CD1c-positive myeloid dendritic cell (primary cell): Measurements from ENCODE around the gene FOXO1.

ENCODE experiments used
- DNase-seq: peaks from one replicate; pipeline ENCODE4 v3.0.0-alpha.2; 2016; ENCODE audit errors: extremely low spot score

Gene FOXO1

DNA sequence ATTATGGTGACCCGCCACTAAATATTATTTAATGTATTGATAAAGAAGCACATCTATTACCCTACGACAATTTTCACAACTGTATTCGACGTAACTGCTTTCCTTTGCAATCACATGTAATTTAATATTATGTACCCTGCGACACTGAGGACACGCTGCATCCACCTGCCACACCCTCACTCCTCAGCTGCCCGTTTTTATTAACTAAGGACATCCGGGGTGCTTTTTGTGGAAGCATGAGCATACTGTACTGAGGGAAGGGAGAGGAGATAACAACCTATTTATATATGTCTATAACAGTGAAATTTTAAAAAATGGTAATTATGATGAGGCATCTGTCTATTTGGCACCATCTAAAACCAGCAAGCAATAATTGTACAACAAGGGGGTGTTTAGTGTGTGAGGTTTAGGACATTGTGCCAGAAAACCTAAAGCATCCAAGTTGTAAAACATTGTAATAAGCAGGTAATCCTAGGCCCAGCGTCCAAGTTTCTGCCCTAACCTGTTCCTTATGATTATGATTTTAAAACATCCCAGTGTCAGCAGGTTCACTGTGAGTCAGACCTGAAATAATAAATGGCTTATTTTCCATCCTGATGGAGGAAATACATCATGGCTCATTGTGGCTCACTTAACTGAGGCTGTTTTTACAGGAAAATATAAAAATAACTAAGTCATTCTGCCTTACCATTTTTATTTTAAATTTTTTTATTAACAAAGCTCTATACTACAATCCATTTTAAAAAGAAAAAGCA, 56.3 kb downstream of the FOXO1 start:
- DNase-seq: no peak

GRCh38 chr13:40608308-40608707, 58.1 kb downstream of the FOXO1 start:
- DNase-seq: no peak

DNA sequence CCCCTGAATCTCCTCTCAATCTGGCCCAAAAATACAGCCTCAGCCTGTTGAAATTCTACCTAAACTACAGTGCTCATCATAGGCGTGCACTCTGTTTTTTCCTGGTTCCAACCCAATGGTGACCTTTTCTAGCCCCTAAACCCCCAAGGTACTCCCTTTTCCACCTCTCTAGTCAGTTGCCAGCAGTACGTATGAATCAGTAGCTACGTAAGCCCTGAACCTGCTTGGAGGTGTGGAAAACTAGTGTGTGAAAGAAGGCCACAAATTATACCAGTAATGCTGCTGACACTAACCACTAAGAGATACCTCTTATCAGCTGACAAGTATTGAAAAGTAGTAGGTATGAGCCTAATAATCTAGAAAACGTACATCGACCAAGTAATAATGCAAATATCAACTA, 60.9 kb downstream of the FOXO1 start:
- DNase-seq: no peak

DNA sequence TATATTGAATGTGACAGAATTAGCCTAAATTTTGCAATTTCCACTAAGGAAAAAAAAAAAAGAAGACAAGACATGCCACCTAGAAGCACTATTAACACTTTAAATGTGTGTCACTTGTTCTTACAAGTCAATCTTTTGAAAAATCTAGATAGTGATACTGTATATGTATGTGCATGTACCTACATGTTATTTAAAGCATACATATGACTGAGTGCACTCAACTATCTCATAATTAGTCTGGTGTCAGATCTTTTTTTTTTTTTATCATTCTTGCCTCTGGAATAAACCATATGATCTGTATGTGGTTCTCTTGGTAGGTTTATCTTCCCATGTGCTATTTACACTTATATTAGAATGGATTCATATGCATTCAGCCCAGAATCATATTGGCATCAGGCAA, 62.3 kb downstream of the FOXO1 start:
- no peak for DNase-seq

GRCh38 chr13:40600149-40600751, 66.2 kb downstream of the FOXO1 start:
- no peak for DNase-seq

DNA sequence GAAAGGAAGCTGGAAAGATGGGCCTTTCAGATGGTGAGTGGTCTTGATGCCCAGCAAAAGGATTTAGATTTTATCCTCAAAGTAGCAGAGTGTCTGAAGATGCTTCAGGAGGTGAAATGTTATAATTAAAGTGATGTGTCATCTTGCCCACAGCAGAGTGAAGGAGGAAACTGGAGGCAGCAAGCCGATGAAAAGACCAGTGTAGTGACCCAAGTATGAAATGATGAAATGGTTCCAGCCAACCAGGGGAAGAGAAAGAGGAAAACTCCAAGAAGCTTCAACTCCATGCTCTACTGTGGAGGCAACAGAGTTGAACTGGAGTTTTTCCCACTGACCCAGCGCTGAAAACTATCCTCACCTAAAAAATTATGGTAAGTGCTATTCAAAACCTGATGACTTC, 66.7 kb downstream of the FOXO1 start:
- no peak for DNase-seq

DNA sequence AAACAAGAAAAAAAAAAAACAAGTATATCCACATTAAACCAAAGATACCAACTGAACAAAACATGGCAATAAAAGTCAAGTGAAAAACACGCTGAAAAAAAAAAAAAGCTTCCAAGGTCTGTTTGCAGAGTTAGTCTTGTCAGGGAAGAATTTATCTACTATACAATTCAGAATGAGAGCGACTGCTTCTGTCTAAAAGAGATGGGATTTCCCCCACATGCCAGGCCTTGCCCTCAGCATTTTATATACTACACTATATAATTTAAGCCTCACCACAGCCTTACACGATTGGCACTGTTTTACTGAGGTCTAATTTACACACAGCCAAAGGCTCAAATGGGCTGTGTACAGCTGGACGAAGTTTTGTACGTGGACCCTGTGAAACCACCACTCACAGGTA, 67.3 kb downstream of the FOXO1 start:
- no peak for DNase-seq

DNA sequence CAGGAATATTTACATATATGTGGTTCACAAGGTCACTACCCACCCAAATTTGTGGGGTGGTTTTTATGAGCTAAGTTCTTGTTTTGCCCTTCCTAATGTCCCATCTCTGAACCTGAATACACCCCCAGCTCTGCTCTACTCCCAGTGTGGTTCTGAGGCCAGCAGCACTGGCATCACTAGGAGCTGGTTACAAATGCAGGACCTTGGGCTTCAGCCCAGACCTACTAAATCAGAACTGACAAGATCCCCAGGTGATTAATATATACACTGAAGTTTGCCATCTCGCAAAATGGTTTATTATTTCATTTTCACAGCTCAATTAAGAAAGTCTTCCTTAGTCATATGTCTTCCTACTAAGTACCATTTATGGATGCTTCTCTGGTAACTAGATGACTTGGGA, 67.9 kb downstream of the FOXO1 start:
- no peak for DNase-seq

- DNase-seq: no peak
Observed at GRCh38 chr13:40597735-40598365, 68.6 kb downstream of the FOXO1 start.

DNA sequence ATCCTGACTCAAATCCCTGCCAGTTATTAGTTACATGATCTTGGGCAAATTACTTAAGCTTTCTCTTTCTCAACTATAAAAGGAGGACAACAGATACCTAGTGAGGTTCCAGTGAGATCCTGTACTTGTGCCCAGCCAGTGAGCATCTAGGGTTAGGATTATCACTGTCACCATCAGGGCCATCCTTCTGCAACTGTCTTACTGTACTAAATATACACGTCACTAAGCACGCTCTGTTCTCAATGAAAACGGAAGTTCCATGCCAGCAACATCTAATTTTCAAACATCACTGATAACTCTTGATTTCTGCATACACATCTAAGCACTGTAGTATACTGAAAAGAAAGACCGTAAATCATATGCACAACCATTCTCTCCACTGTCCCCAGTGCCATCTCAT, 70.0 kb downstream of the FOXO1 start:
- DNase-seq: no peak

GRCh38 chr13:40595693-40596092, 70.7 kb downstream of the FOXO1 start:
- no peak for DNase-seq

GRCh38 chr13:40592035-40592434, 74.4 kb downstream of the FOXO1 start:
- no peak for DNase-seq

DNA sequence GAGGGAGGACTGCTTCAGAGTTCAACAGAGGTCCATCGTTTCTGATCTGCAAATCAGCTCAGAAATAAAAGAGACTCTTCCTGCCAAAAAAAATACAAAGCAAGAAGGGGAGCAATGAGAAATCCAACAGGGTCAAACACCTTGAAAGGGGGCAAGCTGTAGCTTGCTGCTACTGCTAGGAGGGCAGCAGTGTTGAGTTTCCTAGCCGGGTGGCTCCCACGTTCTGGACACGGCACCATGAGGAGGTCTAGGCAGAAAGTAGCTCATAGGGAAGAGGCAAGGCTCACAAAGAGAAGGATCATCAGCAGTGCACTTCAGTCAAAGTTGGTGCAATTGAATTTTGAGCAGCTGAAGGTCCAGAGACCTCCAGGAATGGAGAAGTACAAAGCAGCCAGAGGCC, 75.3 kb downstream of the FOXO1 start:
- DNase-seq: no peak

DNA sequence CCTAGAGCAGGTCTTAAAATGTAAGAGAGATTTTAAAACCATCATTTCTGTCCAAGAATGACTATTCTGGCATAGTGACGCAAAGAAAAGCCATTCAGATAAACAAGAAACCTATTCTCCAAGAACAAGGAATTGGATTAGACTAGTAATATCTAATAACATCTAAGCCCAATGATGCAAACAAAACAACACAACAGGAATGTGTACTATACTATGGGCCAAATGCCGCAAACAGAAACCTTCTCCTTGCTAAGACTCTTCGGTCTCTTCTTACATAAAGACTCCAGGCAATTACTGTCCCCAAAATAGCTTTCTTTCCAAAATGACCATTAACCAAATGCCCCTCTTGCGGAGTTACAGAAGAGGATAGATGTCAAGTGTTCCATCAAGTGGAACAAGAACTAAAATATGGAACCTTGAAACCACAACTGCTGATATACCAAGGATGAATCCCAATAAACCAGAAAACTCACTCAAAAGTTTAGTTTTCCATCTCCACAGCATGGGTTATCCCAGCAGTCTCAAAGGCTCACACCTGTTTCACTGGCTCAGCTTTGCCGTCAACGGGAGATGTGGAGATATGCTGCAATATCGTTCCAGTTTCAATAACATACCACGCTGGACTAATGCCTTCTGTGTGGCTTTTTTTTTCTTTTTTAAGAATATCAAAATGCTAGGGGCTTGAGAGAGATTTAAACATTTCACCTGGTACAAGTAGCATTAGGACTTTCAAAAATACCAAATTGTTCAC, 76.2 kb downstream of the FOXO1 start:
- no peak for DNase-seq

DNA sequence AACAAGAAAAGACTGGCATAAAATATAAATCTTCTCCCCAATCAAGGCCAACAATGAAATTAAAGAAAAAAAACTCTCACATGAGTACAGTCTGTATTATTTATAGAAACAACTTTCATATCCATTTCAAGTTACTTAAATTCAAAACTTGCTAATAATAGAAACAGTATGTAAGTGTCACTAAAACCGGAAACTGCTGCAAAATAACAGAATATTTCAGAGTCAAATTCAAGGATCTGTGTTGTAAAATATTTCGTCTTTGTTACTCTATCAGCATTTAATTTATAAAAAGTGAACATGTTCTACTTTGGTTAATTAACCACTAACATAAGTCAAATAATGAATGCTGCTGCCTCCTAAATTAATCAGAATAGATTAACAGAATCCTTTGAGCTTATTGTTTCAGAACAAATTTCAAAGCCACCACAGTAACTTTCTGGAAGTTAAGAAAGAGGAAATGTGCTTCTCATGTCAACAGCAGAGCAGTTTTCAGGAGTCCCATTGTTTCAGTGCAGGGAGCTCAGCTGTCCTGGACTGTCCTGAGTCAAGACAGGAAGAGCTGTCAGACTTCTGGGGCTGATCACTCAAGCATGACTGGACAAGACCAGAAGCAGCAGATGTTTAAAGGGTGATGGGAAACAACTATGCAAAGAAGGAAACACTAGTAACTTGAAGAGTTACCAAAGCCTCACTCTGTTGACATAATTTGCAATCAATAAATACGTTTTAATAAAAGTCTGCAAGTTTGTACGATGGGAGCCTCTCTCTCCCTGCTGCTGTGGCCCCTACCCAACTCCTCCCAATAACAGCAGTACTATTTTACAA, 76.9 kb downstream of the FOXO1 start:
- peak; percentile 82 for DNase-seq

- no peak for DNase-seq
Observed at GRCh38 chr13:40588101-40588500, 78.3 kb downstream of the FOXO1 start.

DNA sequence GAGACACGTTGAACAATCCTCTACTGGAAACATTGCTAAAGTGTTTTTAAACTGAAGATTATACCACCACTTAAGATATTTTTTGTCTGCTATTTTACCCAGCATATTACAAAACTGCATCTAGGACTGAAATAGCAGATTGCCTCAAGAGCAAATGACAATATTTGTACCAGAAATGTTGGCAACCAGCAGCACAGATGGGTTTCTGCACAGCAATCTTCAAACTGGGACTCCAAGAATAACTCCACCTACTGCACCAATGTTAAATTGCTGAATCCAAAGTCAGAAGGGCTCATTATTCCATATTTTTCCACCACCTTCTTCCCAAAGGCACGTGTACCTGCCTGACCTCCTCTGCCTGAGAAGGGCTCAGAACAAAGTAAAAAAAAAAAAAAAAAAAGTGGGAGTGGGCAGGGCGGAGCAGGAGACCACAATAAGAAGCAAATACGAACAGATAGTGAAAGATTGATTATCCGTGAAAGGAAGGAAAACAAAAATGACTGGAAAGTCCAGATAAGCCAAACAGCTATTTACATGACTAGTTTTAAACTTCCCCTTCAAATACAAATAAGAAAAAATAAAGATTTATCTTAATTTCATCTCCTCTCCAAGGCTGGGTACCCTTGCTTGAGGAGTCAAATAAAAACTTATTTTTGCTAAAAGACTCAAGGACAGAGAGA, 79.4 kb downstream of the FOXO1 start:
- no peak for DNase-seq

DNA sequence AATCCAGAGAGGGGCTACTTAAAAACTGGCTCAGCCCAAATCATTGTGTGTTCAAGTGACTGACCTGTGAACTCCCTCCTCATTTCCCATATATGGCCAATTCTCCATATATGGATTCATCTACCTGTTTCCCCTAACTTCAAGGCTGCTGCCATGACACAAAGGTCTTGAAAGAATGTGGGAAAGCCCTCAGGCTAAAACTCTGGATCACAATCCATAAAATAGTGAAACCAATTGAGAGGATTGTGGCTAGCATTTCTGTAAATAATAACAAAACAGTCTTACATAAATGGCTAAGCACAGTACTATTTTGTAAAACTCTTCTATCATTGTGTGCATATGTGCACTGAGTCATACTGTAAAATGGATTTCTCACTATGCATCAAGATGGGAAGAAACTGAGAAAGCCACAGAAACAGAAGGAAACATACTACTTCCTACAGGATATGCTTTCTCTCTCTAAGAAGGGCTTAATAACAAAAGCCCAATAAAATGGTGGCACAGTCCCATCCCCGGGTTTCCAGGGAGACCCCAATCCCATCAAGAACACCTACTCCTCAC, 80.5 kb downstream of the FOXO1 start:
- no peak for DNase-seq

DNA sequence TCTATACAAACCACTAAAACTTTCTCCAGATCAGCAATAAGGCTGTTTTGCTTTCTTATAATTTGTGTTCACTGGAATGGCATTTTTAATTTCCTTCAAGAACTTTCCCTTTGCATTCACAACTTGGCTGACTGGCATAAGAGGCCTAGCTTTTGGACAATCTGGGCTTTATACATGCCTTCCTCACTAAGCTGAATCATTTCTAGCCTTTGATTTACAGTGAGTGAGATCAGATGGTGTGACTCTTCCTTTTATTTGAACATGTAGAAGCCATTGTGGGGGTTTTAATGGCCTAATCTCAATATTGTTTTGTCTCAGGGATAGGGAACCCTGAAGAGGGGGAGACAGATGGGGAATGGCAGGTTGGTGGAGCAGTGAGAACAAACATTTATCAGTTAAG, 82.7 kb downstream of the FOXO1 start:
- no peak for DNase-seq

GRCh38 chr13:40582531-40582930, 83.9 kb downstream of the FOXO1 start:
- DNase-seq: no peak

DNA sequence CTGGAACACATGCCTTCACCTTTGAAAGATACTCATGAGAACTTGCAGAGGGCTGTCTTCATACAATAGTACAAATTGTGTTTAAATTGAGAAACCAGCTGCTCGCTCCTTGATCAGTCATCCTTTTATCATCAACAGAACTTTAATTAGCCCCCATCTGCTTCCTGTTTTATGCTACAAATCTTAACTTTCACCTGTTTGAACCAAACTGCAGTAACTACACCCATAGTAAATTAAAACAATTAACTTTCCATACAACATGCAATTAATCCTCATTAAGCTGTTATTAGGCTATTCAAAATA, 85.2 kb downstream of the FOXO1 start:
- DNase-seq: no peak
